Ovary (tissue), 9 donors: ENCODE measurements around the gene COL15A1. TPM values are rescaled to one million over a fixed set of nuclear protein-coding genes. Genes with fewer than 3 reads are reported as not detected.

Experiments used
- DNase-seq, 5 donors: peaks; one replicate each; pipeline ENCODE4 v3.0.0-alpha.2; 2019 to 2020
- H3K27ac ChIP-seq, 2 donors: fragments of 200-600 bp; one replicate each; pipeline versions ENCODE4 v1.5.1 to v1.8.0; 2019 to 2022
- H3K27me3 ChIP-seq: fragments of 200-600 bp; one replicate; pipeline ENCODE4 v1.8.0; 2022
- H3K36me3 ChIP-seq: fragments of 200-600 bp; sonication (generic); one replicate; pipeline ENCODE4 v1.5.1; 2019
- H3K4me1 ChIP-seq: one replicate; pipeline ENCODE4 v1.8.1; 2013; ENCODE audit warnings: mild to moderate bottlenecking, moderate library complexity; ENCODE audit not compliant: insufficient read depth
- H3K4me3 ChIP-seq: fragments of 200-600 bp; sonication (generic); one replicate; pipeline ENCODE4 v1.5.1; 2017
- H3K9me3 ChIP-seq, 2 donors: fragments of 200-600 bp in 1 of 2; sonication (generic) in 1 of 2; one replicate each; pipeline versions ENCODE4 v1.5.1 to v1.8.1; 2013 to 2019; ENCODE audit warnings: mild to moderate bottlenecking in 1 of 2, moderate library complexity in 1 of 2
- EP300 ChIP-seq: sonication (generic); formaldehyde crosslinking; IDR thresholded peaks from one replicate; pipeline ENCODE4 v1.6.1; 2017; ENCODE audit warnings: antibody characterized with exemption
- POLR2A ChIP-seq: fragments of 450-650 bp; IDR thresholded peaks from one replicate; pipeline ENCODE4 v1.6.1; 2017; ENCODE audit warnings: antibody characterized with exemption, mild to moderate bottlenecking, moderate library complexity
- WGBS, 3 donors: extraction: QIAGEN DNeasy Blood & Tissue Kit in 1 of 3; methylation state at CpG; one replicate each; pipeline versions ENCODE4 v1.1.5 to v1.1.7; 2013 to 2017; 5-methylcytosine and 5-hydroxymethylcytosine counted together
- intact Hi-C, 4 donors: fragments of 100-400 bp; cut with DNase I; formaldehyde crosslinking; loops; one replicate each; pipeline versions ENCODE4 v1.11.0 to v1.15.1; 2022 to 2023
- polyA plus RNA-seq, 2 donors: library from polyadenylated mRNA; stranded (reverse); fragments of 200-250 nt in 1 of 2; fragments of 350-450 nt in 1 of 2; fragmentation: Illumina TruSeq in 1 of 2; extraction: RNeasy Lipid Tissue Mini Kit (QIAGEN cat#74804) in 1 of 2; gene quantifications; one replicate each; pipeline ENCODE4 v1.2.3, GENCODE V29; 2013 to 2014
- total RNA-seq, 7 donors: library from RNA; depleted of rRNA in 2 of 7; stranded (reverse); fragments of >200 nt in 2 of 7; fragmentation: NEBNext Ultra II Directional in 3 of 7; extraction: Animal tissue kit (Norgen Biotek cat#: 25700) in 3 of 7; gene quantifications; one replicate each; pipeline versions ENCODE4 v1.1.0 to v1.2.4, GENCODE V29; 2016 to 2023
- TF ChIP-seq, protein P1 (sequence below), 3 donors: fragments of 450-650 bp in 2 of 3; fragments of 200-600 bp in 1 of 3; IDR thresholded peaks; one replicate each; pipeline versions ENCODE4 v1.5.1 to v1.8.0; 2016 to 2022; ENCODE audit warnings: antibody characterized with exemption in 3 of 3, mild to moderate bottlenecking in 1 of 3
- donor health status: DM: no; HTN: no; CAD: no; lungs with moderate emphysema.
- donor health status: DM: no; HTN: no; CAD: no.
- donor health status: Bipolar disorder and iron deficiency.
- donor health status: DM: yes; HTN: yes; CAD: no.
- donor health status: DM: no; HTN: no; CAD: no.
- donor health status: DM: yes; HTN: yes; CAD: no.

The COL15A1 gene
- total and polyA plus RNA-seq, 9 donors = 12.8 to 195 (median 48.6) TPM

DNA sequence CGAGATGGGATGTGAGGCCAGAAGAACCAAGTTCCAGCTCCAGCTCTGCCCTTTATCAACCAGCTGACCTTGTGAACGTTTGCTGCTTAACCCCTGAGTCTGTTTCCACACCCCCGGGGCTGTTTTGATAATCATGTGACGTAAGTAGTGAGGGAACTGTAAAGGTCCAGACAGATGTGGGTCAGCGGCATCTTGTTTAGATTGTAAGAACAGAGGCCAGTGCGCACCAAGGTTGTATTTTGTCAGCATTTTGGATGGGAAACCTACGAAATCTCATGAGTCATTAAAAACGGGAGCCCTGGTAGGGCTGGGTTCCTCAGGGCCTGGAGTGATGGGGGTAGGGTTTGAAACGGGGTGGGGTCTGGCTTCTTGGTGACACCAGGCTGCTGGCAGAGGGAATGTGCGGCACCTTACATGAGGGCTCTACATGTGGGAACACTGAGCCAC lies 13.8 kb upstream of the COL15A1 start:
- Histone ChIP-seq H3K4me3 (no peak overlapping the region), H3K4me1 (peaks cover 8% of the 10 kb centered on the region), H3K27me3 (no peaks in the 10 kb centered on the region), H3K36me3 (no peaks in the 10 kb centered on the region), H3K9me3 (no peaks in the 10 kb centered on the region), H3K27ac (peak overlapping the region in 1 of 2 donors; percentile 72)
- TF ChIP-seq, protein P1, sequence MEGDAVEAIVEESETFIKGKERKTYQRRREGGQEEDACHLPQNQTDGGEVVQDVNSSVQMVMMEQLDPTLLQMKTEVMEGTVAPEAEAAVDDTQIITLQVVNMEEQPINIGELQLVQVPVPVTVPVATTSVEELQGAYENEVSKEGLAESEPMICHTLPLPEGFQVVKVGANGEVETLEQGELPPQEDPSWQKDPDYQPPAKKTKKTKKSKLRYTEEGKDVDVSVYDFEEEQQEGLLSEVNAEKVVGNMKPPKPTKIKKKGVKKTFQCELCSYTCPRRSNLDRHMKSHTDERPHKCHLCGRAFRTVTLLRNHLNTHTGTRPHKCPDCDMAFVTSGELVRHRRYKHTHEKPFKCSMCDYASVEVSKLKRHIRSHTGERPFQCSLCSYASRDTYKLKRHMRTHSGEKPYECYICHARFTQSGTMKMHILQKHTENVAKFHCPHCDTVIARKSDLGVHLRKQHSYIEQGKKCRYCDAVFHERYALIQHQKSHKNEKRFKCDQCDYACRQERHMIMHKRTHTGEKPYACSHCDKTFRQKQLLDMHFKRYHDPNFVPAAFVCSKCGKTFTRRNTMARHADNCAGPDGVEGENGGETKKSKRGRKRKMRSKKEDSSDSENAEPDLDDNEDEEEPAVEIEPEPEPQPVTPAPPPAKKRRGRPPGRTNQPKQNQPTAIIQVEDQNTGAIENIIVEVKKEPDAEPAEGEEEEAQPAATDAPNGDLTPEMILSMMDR (IDR thresholded peaks at IDR 0.05) = no peak
- TF ChIP-seq EP300 = no peak
- no peak for TF ChIP-seq POLR2A
- 19 to 27% (median 25%) methylated on average over 10 of the region's 10 CpGs for WGBS, 3 donors
- peak; percentile 64 to 83 (median 80) for DNase-seq
- intact Hi-C loops = loop anchor here in 3 of 4 donors (5.0 to 10.0 kb wide), 4 partner anchors 45 to 65 kb away; no protein-coding TSS in a partner anchor

DNA sequence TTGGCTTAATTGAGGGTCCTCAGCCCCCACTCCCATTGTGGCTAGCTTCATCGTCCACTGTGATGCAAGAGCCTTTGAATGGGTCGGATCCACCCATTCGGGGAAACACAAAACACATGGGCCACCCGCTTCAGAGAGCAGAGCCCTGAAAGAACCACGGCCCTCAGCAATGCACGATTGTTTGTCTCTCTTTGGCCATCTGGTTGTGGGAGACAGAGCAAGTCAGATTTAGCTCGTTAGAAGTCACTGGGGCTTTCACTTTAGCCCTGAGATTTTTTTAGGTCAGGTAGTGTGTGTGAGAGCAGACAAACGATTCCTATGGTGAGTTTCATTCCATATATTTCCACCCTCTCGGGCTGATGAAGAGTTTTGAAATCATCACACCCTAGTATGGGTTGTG lies 12.9 kb upstream of the COL15A1 start:
- H3K27me3 ChIP-seq = no peaks in the 10 kb centered on the region
- H3K27ac ChIP-seq = peak overlapping the region in 1 of 2 donors; percentile 70
- no peak for DNase-seq
- no peak overlapping the region for H3K4me3 ChIP-seq
- H3K36me3 ChIP-seq = no peaks in the 10 kb centered on the region
- peaks cover 4% of the 10 kb centered on the region for H3K4me1 ChIP-seq
- 88 to 93% (median 91%) methylated on average over 9 of the region's 9 CpGs for WGBS, 3 donors
- no peaks in the 10 kb centered on the region for H3K9me3 ChIP-seq
- TF ChIP-seq EP300 (no peak), POLR2A (no peak)
- TF ChIP-seq, protein P1 (IDR thresholded peaks at IDR 0.05) = no peak
- intact Hi-C loops = loop anchor here in 1 of 4 donors (10.0 kb wide), 1 partner anchor 66 kb away; no protein-coding TSS in a partner anchor

DNA sequence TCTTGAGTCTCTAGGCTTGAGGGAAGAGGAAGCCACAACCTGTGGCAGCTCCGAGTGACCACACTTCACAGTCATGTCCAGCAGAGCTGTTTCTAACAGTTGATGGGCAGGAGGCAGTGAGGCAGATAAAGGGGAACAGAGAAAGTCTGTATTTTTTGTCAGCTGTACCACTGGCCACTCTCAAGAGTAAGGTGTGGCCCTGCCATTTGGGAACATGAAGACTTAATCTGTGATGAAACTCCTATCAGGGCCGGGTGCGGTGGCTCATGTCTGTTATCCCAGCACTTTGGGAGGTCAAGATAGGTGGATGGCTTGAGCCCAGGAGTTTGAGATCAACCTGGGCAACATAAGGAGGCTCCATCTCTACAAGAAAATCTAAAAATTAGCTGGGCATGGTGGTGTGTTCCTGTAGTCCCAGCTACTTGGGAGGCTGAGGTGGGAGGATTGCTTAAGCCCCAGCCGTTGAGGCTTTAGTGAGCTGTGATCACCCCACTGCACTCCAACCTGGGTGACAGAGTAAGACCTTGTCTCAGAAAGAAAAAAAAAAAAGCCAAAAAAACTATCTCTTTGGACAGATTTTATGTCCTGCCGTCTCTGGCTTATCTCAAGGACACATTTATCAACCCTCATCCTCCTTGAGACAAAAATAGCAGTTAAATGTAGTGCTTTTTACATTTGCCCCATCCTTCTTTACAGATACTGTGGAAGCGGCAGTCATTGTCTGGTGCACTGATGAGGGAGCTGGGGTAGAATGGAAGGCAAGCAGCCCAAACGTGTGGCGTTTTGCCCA lies 11.9 kb upstream of the COL15A1 start:
- DNase-seq = no peak
- Histone ChIP-seq H3K4me1 (peaks cover 4% of the 10 kb centered on the region), H3K27me3 (no peaks in the 10 kb centered on the region), H3K27ac (no peak overlapping the region), H3K4me3 (no peak overlapping the region), H3K36me3 (no peaks in the 10 kb centered on the region), H3K9me3 (no peaks in the 10 kb centered on the region)
- 73 to 76% (median 76%) methylated on average over 8 of the region's 8 CpGs for WGBS, 3 donors
- intact Hi-C loops = loop anchor here in 1 of 4 donors (10.0 kb wide), 1 partner anchor 67 kb away; no protein-coding TSS in a partner anchor
- TF ChIP-seq EP300 (no peak), POLR2A (no peak)
- TF ChIP-seq, protein P1 (IDR thresholded peaks at IDR 0.05) = no peak

DNA sequence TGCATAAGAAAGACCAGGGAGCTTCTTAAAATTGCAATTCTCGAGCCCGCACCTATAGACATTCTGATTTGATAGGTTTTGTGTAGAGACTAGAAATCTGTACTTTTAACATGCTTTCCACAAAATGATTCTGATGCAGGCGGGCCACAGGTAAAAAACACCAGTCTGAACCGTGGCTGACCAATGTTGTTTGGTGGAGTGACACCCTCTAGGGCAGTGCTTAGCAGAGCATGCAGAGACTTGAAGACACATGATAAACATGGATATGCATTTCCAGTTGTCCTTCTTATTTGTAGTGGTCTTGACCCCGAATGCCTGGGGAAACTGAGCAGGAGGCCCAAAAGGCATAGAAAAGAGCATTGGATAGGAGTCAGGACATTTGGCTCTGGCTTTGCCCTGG lies 10.5 kb upstream of the COL15A1 start:
- no peaks in the 10 kb centered on the region for H3K36me3 ChIP-seq
- intact Hi-C loops = loop anchor here in 1 of 4 donors (10.0 kb wide), 1 partner anchor 68 kb away; no protein-coding TSS in a partner anchor
- no peaks in the 10 kb centered on the region for H3K27me3 ChIP-seq
- H3K27ac ChIP-seq = no peak overlapping the region
- no peaks in the 10 kb centered on the region for H3K9me3 ChIP-seq
- TF ChIP-seq POLR2A = no peak
- no peak for TF ChIP-seq EP300
- TF ChIP-seq, protein P1 (IDR thresholded peaks at IDR 0.05) = no peak
- H3K4me1 ChIP-seq = peaks cover 4% of the 10 kb centered on the region
- H3K4me3 ChIP-seq = no peak overlapping the region
- WGBS, 3 donors = 95 to 96% (median 96%) methylated on average over 5 of the region's 5 CpGs
- no peak for DNase-seq
